GM19238 (cell line): Measurements from ENCODE around the gene OSBPL10.
"Not testable (repeated sequence)": the region's sequence is repeated elsewhere in the genome, so short reads cannot be mapped to it uniquely, and the experiment has no call there.

Experiments used
- DNase-seq: peaks from one replicate; pipeline ENCODE4 v3.0.0; 2011; ENCODE audit warnings: low spot score; ENCODE audit not compliant: insufficient read length

OSBPL10 gene

DNA sequence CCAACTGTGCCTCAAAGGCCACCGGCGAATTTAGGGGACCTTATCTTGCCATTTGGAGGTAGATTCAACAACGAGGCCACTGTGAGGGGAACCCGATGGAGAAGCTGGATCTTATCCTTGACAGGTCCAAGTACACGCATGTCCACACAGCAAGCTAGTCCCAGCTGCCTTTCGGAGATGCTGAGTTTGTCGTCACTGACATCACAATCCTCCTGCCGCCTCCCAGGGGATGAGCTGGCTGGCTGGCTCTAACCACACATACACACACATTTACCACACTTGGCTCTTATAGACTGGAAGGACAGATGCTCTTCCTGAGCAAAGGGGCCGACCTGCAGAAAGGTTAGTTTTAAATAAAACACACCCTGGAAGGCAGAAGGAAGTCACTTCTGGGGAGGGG is 272.1 kb downstream of the OSBPL10 start:
- DNase-seq = no peak

DNA sequence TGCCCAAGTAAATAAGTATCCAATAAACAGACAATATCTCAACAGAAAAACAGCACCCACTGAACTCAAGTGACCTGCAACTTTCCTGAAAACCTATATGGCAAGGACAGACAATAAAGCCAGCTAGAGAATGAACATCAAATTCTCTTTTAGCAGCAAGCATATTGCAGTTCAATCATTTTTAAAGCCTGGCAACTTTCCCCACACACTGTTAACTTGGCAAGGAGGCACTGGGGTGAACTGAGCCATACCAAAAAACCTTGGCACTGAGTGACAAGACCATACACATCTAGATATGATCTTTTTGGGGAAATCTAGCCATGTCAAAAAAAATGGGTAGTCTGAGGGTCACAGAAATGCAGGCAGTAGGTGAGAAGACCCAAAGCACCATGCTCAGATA is 273.8 kb downstream of the OSBPL10 start:
- no peak for DNase-seq

DNA sequence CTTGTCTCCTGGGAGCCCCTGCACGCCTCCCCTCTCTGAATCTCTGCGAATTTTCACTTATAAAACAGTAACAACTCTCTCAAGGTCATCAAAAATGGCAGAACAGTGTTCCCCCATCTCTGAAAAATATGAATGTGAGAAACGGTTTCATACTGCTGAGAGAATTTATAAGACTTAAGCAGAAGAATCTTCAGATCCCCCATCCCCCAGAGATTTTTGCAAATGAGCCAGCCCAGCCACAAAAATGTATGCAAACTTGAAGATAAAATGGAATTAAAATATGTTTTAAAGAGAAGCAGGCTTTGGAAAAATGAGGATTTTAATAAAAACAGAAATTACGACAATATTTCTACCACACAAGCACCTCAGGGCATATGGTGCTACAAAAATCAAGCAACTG is 275.3 kb downstream of the OSBPL10 start:
- no peak for DNase-seq

DNA sequence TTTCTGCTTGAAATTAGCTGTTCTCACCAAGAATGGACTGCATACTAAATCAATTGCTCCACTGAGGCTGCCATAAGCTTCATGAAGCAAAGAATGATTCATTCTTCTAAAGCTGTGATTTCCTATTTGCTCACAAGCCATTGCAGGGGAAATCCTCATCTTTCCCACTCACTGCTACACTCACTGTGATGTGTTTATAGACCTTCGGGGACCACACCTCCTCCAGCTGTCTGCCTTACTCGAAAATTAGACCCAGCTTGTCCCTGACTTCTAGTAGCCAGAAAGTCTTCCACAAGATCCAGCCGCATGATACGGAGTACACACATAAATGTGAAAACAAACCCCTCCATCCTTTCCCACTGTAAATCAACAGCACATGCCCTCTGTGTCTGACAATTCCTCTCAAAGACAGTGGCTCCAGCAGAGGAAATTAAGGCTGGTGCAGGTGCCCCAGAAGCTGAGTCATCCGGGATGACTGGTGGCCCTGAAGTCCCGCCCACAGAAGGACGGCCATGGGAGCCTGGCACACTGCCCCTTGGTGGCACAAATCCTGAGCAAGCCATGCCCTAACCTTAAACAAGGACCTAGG is 276.4 kb downstream of the OSBPL10 start:
- no peak for DNase-seq

DNA sequence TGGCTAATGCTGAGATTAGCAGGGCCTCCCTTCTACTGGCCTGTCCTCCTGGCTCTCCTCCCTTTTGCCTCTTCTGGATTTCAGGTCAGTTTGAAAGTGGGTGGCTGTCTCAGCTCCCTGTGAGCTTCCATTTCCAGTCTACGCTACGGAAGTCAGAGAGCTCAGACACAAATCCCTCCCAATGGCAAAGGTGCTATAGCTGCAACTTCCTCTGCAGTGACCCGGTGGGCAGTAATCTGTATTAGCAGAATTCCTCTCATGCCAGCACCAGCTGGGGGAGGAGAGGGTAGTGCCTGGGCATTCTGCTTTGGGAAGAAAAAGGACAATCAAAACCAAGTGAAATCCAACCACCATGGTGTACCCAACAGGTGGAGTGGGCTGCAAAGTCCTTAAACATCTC is 276.9 kb downstream of the OSBPL10 start:
- DNase-seq = no peak

DNA sequence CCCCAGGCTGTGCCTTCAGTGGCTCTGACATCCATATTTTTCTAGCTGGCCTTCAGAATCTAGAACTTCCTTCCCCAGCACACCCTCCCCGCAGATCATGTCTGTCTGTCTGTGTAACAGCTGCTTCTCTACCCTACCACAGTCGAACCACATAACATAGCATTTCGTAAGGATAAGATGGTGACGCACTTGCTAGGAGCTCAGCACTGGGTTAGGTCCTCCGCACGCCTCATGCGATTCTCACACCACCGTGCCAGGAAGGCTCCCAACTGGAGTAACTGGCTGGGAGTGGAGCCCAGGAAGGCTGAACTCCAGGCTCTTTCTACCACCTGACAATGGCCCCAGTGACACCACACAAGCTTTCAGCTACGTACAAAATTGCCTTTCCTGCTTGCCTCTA is 279.8 kb downstream of the OSBPL10 start:
- DNase-seq = no peak

DNA sequence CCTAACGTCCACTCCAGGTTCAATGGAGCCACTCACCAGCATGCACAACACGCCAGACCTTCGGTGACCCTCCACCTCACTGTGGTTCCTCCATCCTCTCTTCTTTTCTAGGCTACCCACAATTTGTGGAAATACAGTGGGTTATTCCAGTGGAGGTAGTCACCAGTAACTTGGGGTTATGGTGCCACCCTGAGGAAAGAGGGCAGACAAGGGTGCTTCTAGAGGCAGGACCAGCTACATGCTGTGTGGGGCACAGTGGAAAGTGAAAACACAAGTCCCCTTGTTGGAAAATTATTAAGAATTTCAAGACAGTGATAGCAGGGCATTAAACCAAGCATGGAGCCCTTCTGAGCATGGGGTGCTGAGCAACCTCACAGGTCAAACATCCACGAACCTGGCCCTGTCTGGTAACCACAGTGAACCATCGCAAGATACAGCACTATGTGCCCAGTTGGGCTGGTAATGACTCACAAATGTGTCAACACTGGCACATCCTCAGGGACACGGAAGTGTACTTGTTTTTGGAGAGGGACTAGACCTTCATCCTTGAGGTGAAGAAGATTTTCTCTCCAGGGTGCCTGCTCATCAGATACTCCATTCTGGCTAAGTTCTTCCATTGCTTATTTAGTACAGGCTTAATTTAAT is 281.6 kb downstream of the OSBPL10 start:
- no peak for DNase-seq

DNA sequence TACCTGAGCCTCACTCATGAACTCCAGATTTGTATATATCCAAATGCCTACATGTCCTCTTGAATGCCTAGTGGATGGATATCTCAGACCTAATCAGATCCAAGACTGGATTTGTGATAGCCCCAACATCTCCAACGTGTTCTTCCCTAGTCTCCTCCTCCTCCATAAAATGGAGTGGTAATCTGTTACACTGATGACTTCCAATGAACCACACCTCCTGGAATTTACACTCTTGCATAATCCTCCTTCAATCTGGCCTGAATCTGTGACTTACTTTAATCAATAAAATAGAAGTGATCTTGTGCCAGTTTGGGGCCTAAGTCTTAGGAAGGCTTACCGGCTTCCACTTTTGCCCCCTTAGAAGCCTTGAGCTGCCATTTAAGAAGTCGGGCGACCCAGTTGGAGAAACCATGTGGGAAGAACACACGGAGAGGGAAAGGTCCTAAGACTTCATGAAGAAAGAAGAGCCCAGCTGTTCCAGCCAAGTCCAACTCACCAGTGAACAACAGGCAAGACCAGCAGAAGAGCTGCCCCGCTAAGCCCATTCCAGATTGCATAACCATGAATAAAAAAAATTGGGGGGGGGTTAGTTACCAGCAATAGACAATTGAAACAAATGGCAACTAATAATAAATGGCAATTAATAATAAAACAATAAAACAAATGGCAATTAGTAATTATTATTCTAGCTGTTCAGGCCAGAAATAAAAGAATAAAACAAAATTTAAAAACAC is 284.1 kb downstream of the OSBPL10 start:
- no peak for DNase-seq

DNA sequence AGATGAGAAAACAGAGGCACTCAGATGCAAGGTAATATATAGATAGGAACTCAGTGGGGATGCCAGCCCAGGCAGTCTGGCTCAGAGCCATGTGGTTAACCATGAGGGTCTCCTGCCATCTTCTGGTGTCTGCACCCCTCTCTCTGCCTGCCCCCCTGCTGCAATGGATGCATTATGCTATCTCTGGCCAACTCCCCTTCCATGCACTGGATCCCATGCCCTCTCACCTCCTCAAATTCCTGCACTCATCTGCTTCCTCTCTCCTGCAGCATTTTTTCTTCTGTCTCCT is 285.1 kb downstream of the OSBPL10 start:
- no peak for DNase-seq

DNA sequence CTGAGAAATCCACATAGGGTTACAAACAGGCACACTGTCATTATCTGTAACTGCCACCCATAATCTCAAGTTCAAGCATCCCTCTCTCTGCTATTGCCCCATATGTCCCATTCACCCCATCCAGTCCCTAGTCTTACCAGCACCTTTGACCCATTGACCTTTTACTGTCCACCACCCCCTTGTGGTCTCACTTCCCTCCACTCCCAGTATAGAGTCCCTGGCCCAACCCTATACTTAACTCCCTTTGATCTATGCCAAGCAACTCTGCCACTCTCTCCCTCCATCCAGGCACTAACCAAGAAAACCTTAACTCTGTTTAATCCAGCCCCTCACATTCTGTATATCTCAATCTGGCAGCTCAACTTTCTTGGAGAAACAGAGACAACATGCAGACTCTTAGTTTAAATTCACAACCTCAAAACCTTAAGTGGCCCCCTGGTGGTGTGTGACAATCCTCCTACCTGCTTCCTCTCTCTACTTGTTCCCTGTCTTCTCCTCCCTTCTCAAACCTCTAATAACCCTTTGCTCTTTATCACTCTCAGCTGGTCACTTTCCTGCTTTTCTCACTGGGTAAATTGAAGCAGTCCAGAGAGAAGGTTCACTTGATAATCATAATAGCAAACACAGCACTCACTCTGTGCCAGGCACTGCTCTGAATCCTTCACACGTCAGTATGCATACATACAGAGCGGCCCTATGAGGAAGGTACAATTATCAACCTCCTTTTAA is 285.6 kb downstream of the OSBPL10 start:
- no peak for DNase-seq

DNA sequence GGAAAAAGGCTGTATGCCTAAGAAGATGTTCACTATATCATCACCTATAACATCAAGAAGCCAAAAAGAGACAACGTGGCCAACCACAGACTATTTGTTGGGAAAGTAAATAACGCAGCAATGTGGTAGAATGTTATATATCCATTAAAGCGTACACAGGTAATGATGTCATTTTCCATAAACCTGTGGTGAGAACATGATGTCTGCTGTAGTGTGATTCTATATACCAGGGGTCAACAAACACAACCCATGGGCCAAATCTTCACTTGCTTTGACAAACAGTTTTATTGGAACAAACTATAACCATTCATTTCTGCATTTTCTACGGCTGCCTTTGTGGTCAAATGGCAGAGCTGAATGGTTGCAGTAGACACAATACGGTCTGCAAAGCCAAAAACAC is 287.7 kb downstream of the OSBPL10 start:
- DNase-seq = no peak

DNA sequence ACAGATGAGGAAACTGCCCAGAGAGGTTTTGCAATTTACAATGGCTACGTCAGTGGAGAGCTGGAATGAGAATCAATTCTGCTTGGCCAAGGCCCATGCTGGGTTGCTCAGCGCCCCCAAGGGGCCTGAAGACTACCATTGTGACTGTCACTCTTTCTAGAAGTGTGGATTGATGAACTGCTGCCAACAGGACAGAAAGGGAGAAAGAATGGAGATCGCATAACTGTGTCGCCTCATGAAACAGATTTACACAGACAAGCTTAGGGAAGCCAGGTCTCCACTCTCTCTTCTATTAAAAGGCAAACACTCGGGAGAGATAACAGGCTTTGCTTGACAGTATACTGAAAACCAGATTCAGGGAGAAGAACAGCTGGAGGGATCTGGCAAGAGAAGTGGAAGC is 288.3 kb downstream of the OSBPL10 start:
- no peak for DNase-seq

DNA sequence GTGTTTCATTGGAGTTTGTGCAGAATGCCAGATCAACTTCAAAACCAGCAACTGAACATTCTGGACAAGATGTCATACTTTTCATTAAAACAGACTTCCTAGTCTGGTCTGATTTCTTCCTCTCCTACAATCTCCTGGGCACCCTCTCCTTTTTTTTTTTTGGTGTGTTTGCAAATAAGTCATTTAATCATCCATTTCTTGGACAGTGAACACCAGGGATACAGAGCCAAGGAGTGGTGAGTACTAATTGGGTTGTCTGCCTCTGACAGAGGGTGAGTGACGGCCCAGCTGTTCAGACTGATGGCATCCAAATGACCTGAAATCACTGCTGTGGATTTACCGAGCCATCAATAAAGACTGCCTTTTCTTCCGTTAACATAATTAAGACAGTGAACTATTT is 290.3 kb downstream of the OSBPL10 start:
- no peak for DNase-seq

DNA sequence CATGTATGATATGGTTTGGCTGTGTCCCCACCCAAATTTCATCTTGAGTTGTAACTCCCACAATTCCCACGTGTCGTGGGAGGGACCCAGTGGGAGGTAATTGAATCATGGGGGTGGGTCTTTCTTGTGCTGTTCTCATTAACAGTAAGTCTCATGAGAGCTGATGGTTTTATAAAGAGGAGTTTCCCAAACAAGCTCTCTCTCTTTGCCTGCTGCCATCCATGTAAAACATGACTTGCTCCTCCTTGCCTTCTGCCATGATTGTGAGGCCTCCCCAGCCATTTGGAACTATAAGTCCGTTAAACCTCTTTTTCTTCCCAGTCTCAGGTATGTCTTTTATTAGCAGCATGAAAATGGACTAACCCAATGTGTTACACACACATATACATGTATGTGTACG is 291.5 kb downstream of the OSBPL10 start:
- not testable (repeated sequence) for DNase-seq

DNA sequence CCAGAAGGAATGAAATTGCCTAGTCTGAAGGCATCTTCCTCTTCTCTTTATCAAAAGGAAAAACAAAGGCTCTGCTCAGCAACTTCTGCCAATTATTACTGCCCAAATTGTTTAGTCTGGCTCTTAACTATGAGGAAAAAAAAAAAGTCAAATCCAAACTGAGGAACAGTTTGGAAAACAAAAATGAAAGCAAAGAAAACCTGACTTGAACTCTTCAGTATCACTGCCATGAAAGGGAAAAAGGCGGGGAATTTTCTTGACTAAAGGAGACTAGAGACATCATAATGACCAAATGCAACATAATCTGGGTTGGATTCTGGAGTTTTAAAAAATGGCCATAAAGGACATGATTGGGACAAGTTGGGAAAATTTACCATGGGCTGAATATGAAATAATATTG is 292.1 kb downstream of the OSBPL10 start:
- no peak for DNase-seq

DNA sequence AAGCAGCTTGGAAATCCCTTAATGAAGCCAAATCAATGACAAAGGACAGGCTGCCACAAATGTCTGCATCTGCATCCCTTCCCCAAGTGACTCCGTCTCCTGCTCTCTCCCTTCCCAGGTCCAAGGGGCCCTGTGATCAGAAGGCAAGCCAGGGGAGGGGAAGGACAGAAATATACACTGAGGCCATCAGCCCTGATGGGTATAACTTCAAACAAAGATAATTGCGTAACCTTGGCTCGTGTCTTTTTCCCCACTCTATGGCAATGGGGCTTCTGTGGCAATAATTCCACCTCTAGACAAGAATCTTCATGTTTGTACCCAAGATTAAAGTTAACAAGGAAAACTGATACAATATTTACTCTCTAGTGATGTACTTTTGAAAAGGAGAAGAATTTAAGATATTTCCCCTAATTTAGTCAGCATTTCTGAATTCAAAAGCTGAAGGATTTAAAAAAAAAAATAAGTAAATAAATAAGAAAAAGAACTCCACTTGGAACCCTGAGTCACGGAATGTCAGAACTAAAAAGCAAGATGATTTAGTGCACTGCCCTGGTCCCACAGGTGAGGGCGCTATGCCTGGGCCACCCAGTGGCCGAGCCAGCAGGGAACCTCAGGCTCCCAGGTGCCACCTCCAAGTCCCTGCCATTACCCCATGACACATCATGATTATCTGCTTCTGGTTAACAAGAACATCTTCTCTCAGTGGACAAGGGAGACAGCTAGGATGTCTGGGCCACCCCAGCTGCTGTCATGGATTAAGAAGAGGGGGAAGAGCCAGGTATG is 293.9 kb downstream of the OSBPL10 start:
- DNase-seq = no peak

DNA sequence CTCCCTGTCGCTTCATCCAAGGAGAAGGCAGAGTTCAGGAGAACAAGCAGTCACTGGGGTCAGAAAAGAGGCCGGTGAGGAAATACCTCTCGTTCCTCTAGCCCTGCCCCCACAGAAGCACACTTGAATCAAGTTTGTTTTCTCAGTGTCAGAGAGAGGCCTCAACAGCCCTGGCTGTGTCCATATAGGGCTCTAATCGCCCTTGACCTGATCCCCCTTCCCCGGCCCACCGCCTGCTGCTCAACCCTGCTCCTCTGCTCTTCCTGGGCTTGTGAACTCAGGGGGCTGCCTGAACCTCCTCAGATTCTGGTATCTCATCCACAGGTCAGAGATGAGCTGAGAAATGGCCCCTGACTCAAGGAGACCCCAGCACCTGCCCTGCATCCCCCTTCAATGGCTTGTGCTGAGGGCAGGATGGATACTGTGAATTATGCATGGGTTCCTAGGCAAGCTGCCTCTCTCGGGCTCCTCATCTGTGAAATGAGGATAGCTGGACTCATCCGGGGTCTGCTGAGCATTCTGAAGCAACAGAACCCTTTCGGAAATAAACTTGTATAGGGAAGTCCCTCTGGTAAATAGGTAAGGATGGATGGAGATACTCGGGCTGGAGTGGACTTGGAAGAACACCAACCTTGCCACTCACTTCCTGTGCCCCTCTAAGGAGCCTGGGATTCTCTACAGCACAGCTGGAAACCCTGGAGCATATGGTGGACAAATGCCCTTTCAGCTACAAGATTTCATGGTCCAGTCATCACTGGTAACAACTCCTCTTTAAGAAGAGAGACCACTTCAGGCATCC is 300.8 kb downstream of the OSBPL10 start:
- no peak for DNase-seq

DNA sequence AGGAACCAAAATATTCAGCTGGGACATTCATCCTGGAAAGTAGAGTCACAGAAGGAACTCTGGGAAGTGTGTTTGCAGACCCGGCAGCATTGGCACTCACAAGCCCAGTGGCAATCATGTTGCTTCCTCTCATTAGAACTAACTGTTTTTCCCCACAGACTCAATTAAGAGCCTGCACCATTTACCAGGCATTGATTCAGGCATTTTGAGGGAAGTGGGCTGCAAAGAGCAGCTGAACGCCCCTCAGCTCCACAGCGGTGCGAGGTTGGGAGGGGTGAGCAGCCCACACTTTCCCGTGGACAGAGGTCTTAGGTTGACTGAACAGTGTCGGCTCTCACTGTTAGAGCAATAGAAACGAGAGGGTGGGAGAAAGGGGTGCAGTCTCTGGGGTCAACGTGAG is 304.5 kb downstream of the OSBPL10 start:
- DNase-seq = no peak

DNA sequence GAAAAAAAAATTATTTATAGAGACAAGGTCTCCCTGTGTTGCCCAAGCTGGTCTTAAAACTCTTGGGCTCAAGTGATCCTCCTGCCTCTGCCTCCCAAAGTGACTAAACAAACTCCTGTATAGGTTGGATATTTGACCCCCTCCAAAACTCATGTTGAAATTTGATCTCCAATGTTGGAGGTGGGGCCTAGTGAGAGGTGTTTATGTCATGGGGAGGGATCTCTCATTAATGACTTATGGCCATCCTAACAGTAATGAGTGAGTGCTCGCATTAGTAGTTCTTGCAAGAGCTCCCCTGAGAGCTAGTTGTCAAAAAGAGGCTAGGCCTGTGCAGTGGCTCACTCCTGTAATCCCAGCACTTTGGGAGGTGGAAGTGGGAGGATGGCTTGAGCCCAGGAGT is 307.1 kb downstream of the OSBPL10 start:
- DNase-seq = no peak

DNA sequence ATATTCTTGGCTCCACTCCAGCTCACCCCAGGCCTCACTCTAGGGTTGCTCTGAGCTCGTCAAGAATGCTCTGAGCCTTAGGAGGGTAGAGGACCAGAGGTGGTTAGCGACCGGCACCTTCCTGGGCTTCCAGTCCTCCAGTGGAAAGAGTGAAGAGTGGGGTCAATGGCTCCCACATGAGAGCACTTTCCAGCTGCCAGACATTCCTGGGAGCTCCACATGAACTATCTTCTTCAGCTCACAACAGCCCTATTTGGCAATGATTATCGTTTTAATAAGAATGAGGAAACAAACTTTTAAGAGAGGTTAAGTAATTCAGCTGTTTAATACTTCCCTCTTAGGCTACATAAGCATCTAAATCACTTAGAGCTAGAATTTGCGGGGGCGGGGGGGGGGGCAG is 309.1 kb downstream of the OSBPL10 start:
- no peak for DNase-seq

DNA sequence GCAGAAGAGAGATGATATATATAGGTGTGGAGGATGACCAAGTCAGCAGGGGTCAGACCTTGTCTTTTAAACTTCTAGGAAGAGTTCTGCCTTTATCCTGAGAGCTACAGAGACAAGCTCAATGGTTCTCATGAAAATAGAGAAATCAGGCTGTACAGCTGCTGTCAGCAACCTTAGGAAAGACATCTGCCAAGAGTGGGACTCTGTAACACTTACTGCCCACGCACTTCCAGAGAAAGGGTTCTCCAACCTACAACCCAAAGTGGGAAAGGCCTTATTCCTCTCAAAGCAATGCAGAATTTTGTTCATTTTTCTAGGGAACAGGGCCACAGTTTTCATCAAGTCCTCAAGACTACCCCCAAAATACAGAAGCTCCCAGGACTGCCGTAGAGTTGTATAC is 309.6 kb downstream of the OSBPL10 start:
- no peak for DNase-seq
